Measurements from ENCODE around the gene KISS1.
A peak's percentile ranks its signal among the peaks of the same experiment; 100 is the strongest.

The KISS1 gene

GRCh38 chr1:204154568-204155255 lies 41.6 kb downstream of the KISS1 start:
- Histone ChIP-seq H3F3A (ENCODE audit: insufficient read depth, low read length) (no peaks in the 10 kb centered on the region), H3K79me2 (ENCODE audit: low read length) (no peaks in the 10 kb centered on the region), H3K36me3 (replicated peaks; ENCODE audit: insufficient read depth, low read length) (no peaks in the 10 kb centered on the region), H3K9me3 (replicated peaks; ENCODE audit: insufficient read depth, low read length) (no peaks in the 10 kb centered on the region), H3K4me3 (ENCODE audit: low read length) (no peak overlapping the region), H3K9me2 (replicated peaks; ENCODE audit: insufficient read depth, low read length) (no peaks in the 10 kb centered on the region), H3K27ac (ENCODE audit: low read length) (no peak overlapping the region), H2AFZ (ENCODE audit: low read length) (no peak overlapping the region), H3K4me1 (ENCODE audit: low read length) (no peaks in the 10 kb centered on the region), H3K9ac (ENCODE audit: low read length) (no peak overlapping the region), H3K27me3 (replicated peaks; ENCODE audit: insufficient read depth, low read length) (peaks cover 40% of the 10 kb centered on the region), H4K20me1 (ENCODE audit: insufficient read depth, low read length) (no peaks in the 10 kb centered on the region), H3K4me2 (ENCODE audit: low read depth, low read length) (no peak overlapping the region)
- TF ChIP-seq EZH2phosphoT487 (IDR thresholded peaks at IDR 0.05; ENCODE audit: low read length) = no peak
- TF ChIP-seq EZH2 (optimal IDR thresholded peaks at IDR 0.05; ENCODE audit: low read depth, low read length) = no peak
- TF ChIP-seq CTCF (IDR thresholded peaks at IDR 0.05; ENCODE audit: low read length) = no peak
- no peak for DNase-seq

GRCh38 chr1:204153667-204154066 lies 42.6 kb downstream of the KISS1 start:
- peaks cover 40% of the 10 kb centered on the region for H3K27me3 ChIP-seq (replicated peaks; ENCODE audit: insufficient read depth, low read length)
- no peaks in the 10 kb centered on the region for H3K4me1 ChIP-seq (ENCODE audit: low read length)
- H2AFZ ChIP-seq (ENCODE audit: low read length) = no peak overlapping the region
- no peak overlapping the region for H3K4me3 ChIP-seq (ENCODE audit: low read length)
- no peak overlapping the region for H3K9ac ChIP-seq (ENCODE audit: low read length)
- no peaks in the 10 kb centered on the region for H3K9me2 ChIP-seq (replicated peaks; ENCODE audit: insufficient read depth, low read length)
- no peak for DNase-seq
- H3K27ac ChIP-seq (ENCODE audit: low read length) = no peak overlapping the region
- no peaks in the 10 kb centered on the region for H3K9me3 ChIP-seq (replicated peaks; ENCODE audit: insufficient read depth, low read length)
- no peak for TF ChIP-seq EZH2 (optimal IDR thresholded peaks at IDR 0.05; ENCODE audit: low read depth, low read length)
- TF ChIP-seq EZH2phosphoT487 (IDR thresholded peaks at IDR 0.05; ENCODE audit: low read length) = no peak
- TF ChIP-seq CTCF (IDR thresholded peaks at IDR 0.05; ENCODE audit: low read length) = no peak
- no peaks in the 10 kb centered on the region for H3F3A ChIP-seq (ENCODE audit: insufficient read depth, low read length)
- no peak overlapping the region for H3K4me2 ChIP-seq (ENCODE audit: low read depth, low read length)
- H4K20me1 ChIP-seq (ENCODE audit: insufficient read depth, low read length) = no peaks in the 10 kb centered on the region
- H3K79me2 ChIP-seq (ENCODE audit: low read length) = no peaks in the 10 kb centered on the region
- H3K36me3 ChIP-seq (replicated peaks; ENCODE audit: insufficient read depth, low read length) = no peaks in the 10 kb centered on the region

GRCh38 chr1:204152310-204153044 lies 43.8 kb downstream of the KISS1 start:
- Histone ChIP-seq H3K27me3 (replicated peaks; ENCODE audit: insufficient read depth, low read length) (peaks cover 40% of the 10 kb centered on the region), H3K9me3 (replicated peaks; ENCODE audit: insufficient read depth, low read length) (no peaks in the 10 kb centered on the region), H3K79me2 (ENCODE audit: low read length) (no peaks in the 10 kb centered on the region), H3K4me2 (ENCODE audit: low read depth, low read length) (peak overlapping the region; percentile 86), H3K4me1 (ENCODE audit: low read length) (no peaks in the 10 kb centered on the region), H3F3A (ENCODE audit: insufficient read depth, low read length) (no peaks in the 10 kb centered on the region), H3K9ac (ENCODE audit: low read length) (peak overlapping the region; percentile 8; the same call in 1 of the 2 replicates), H3K9me2 (replicated peaks; ENCODE audit: insufficient read depth, low read length) (no peaks in the 10 kb centered on the region), H3K36me3 (replicated peaks; ENCODE audit: insufficient read depth, low read length) (no peaks in the 10 kb centered on the region), H3K4me3 (ENCODE audit: low read length) (peak overlapping the region; percentile 43; the same call in 1 of the 2 replicates), H4K20me1 (ENCODE audit: insufficient read depth, low read length) (no peaks in the 10 kb centered on the region), H3K27ac (ENCODE audit: low read length) (no peak overlapping the region), H2AFZ (ENCODE audit: low read length) (peak overlapping the region; percentile 57; the same call in 1 of the 2 replicates)
- DNase-seq = no peak
- TF ChIP-seq EZH2 (optimal IDR thresholded peaks at IDR 0.05; ENCODE audit: low read depth, low read length) = no peak
- no peak for TF ChIP-seq CTCF (IDR thresholded peaks at IDR 0.05; ENCODE audit: low read length)
- TF ChIP-seq EZH2phosphoT487 (IDR thresholded peaks at IDR 0.05; ENCODE audit: low read length) = no peak

Measured in MM.1S (cell line).